Liver (tissue), 9 donors: ENCODE measurements around the gene FGF10. TPM values are rescaled to one million over a fixed set of nuclear protein-coding genes. Genes with fewer than 3 reads are reported as not detected.

Experiments
- DNase-seq: peaks from one replicate; pipeline ENCODE4 v3.0.0-alpha.2; 2017; ENCODE audit warnings: low spot score
- H3K27ac ChIP-seq, 2 donors: one replicate each; pipeline ENCODE4 v1.7.0; 2013; ENCODE audit warnings: inconsistent platforms in 2 of 2, low read length in 2 of 2, control low read depth in 1 of 2, low read depth in 1 of 2, mild to moderate bottlenecking in 1 of 2
- H3K27me3 ChIP-seq, 4 donors: one replicate each; pipeline versions ENCODE4 v1.6.1 to v1.7.0; 2013; ENCODE audit warnings: low read length in 3 of 4, inconsistent platforms in 1 of 4, mild to moderate bottlenecking in 1 of 4, moderate library complexity in 1 of 4; ENCODE audit not compliant: control insufficient read depth in 4 of 4, insufficient read depth in 4 of 4
- H3K36me3 ChIP-seq, 4 donors: one replicate each; pipeline versions ENCODE4 v1.6.1 to v1.7.0; 2013; ENCODE audit warnings: low read length in 3 of 4, mild to moderate bottlenecking in 3 of 4, low read depth in 1 of 4, moderate library complexity in 1 of 4; ENCODE audit not compliant: control insufficient read depth in 4 of 4, insufficient read depth in 3 of 4
- H3K4me1 ChIP-seq, 4 donors: one replicate each; pipeline versions ENCODE4 v1.6.1 to v1.7.0; 2013; ENCODE audit warnings: low read length in 3 of 4, mild to moderate bottlenecking in 3 of 4, moderate library complexity in 1 of 4; ENCODE audit not compliant: control insufficient read depth in 4 of 4, insufficient read depth in 4 of 4
- H3K4me3 ChIP-seq, 3 donors: one replicate each; pipeline versions ENCODE4 v1.6.1 to v1.7.0; 2013; ENCODE audit warnings: low read length in 3 of 3, control low read depth in 1 of 3, low read depth in 1 of 3, mild to moderate bottlenecking in 1 of 3
- H3K9ac ChIP-seq, 2 donors: one replicate each; pipeline ENCODE4 v1.7.0; 2013; ENCODE audit warnings: low read length in 2 of 2, mild to moderate bottlenecking in 2 of 2, moderate library complexity in 2 of 2, control low read depth in 1 of 2, low read depth in 1 of 2
- H3K9me3 ChIP-seq, 4 donors: one replicate each; pipeline versions ENCODE4 v1.6.1 to v1.7.0; 2013; ENCODE audit warnings: low read length in 3 of 4; ENCODE audit not compliant: control insufficient read depth in 4 of 4
- ATF3 ChIP-seq: IDR thresholded peaks from 2 replicates; pipeline ENCODE4 v1.6.1; 2016; ENCODE audit warnings: antibody characterized with exemption
- CTCF ChIP-seq: fragments of 150-350 bp; IDR thresholded peaks from 2 replicates; pipeline ENCODE4 v1.5.1; 2017; ENCODE audit warnings: improper control_type of control experiment, low read depth, low read length; ENCODE audit not compliant: missing input control
- EGR1 ChIP-seq, 2 donors: IDR thresholded peaks; 2 replicates each; pipeline ENCODE4 v1.6.1; 2016 to 2018; ENCODE audit warnings: antibody characterized with exemption in 2 of 2, low read depth in 2 of 2
- FOXA1 ChIP-seq: IDR thresholded peaks from 2 replicates; pipeline ENCODE4 v1.6.1; 2016; ENCODE audit warnings: antibody characterized with exemption
- FOXA2 ChIP-seq: IDR thresholded peaks from 2 replicates; pipeline ENCODE4 v1.6.1; 2016; ENCODE audit warnings: antibody characterized with exemption
- GABPA ChIP-seq, 2 donors: IDR thresholded peaks in 1 of 2; conservative IDR thresholded peaks in 1 of 2; 2 replicates each; pipeline ENCODE4 v1.6.1; 2016; ENCODE audit warnings: antibody characterized with exemption in 2 of 2, mild to moderate bottlenecking in 1 of 2, moderate library complexity in 1 of 2
- HNF4A ChIP-seq, 2 donors: conservative IDR thresholded peaks; 2 replicates each; pipeline ENCODE4 v1.6.1; 2016; ENCODE audit warnings: antibody characterized with exemption in 2 of 2, mild to moderate bottlenecking in 2 of 2
- HNF4G ChIP-seq: IDR thresholded peaks from 2 replicates; pipeline ENCODE4 v1.6.1; 2016; ENCODE audit warnings: antibody characterized with exemption
- JUND ChIP-seq, 2 donors: IDR thresholded peaks; 2 replicates each; pipeline ENCODE4 v1.6.1; 2016; ENCODE audit warnings: antibody characterized with exemption in 2 of 2
- MAX ChIP-seq: IDR thresholded peaks from 2 replicates; pipeline ENCODE4 v1.6.1; 2016; ENCODE audit warnings: antibody characterized with exemption
- RAD21 ChIP-seq, 2 donors: IDR thresholded peaks; 2 replicates each; pipeline ENCODE4 v1.6.1; 2016; ENCODE audit warnings: antibody characterized with exemption in 2 of 2, mild to moderate bottlenecking in 2 of 2
- REST ChIP-seq: IDR thresholded peaks from 2 replicates; pipeline ENCODE4 v1.6.1; 2016; ENCODE audit warnings: antibody characterized with exemption, mild to moderate bottlenecking
- RXRA ChIP-seq, 2 donors: IDR thresholded peaks; 2 replicates each; pipeline ENCODE4 v1.6.1; 2017 to 2018; ENCODE audit warnings: antibody characterized with exemption in 2 of 2, mild to moderate bottlenecking in 1 of 2
- SP1 ChIP-seq: IDR thresholded peaks from 2 replicates; pipeline ENCODE4 v1.6.1; 2018; ENCODE audit warnings: antibody characterized with exemption, mild to moderate bottlenecking
- TAF1 ChIP-seq: conservative IDR thresholded peaks from 2 replicates; pipeline ENCODE4 v1.6.1; 2016; ENCODE audit warnings: antibody characterized with exemption, mild to moderate bottlenecking
- YY1 ChIP-seq: IDR thresholded peaks from 2 replicates; pipeline ENCODE4 v1.6.1; 2016; ENCODE audit warnings: antibody characterized with exemption, mild to moderate bottlenecking
- ZBTB33 ChIP-seq: IDR thresholded peaks from 2 replicates; pipeline ENCODE4 v1.6.1; 2016; ENCODE audit warnings: antibody characterized with exemption
- WGBS: extraction: QIAGEN DNeasy Blood & Tissue Kit; methylation state at CpG from one replicate; pipeline ENCODE4 v1.1.7; 2013; 5-methylcytosine and 5-hydroxymethylcytosine counted together
- polyA plus RNA-seq, 2 donors: library from polyadenylated mRNA; stranded (reverse) in 1 of 2; unstranded in 1 of 2; fragments of 200-250 nt in 1 of 2; fragments of >200 nt in 1 of 2; fragmentation: Nextera tagmentation in 1 of 2; extraction: Ambion mirVana in 1 of 2; gene quantifications; one replicate each; pipeline versions ENCODE4 v1.2.1 to v1.2.3, GENCODE V29; 2013 to 2015
- total RNA-seq, 2 donors: library from RNA; depleted of rRNA; stranded (reverse); fragments of >200 nt; gene quantifications; one replicate each; pipeline ENCODE4 v1.2.3, GENCODE V29; 2014
- donor health status: healthy.
- donor health status: healthy.
- donor health status: healthy.
- donor health status: healthy.
- donor health status: healthy.

The FGF10 gene
- total and polyA plus RNA-seq, 4 donors, result 0.12 to 0.61 (median 0.25) TPM; not detected in 1

- Histone ChIP-seq H3K4me3 (no peak overlapping the region), H3K4me1 (no peaks in the 10 kb centered on the region), H3K36me3 (no peaks in the 10 kb centered on the region), H3K9ac (no peak overlapping the region), H3K27ac (no peak overlapping the region), H3K9me3 (no peaks in the 10 kb centered on the region), H3K27me3 (no peaks in the 10 kb centered on the region)
- no peak for TF ChIP-seq HNF4A (conservative IDR thresholded peaks at IDR 0.05)
- WGBS, result 73% methylated on average over 3 of the region's 3 CpGs
- no peak for DNase-seq
Measured at GRCh38 chr5:44412286-44412685, 23.1 kb upstream of the FGF10 start.

- no peak overlapping the region for H3K27ac ChIP-seq
- H3K9me3 ChIP-seq, result no peaks in the 10 kb centered on the region
- no peak for DNase-seq
- 79% methylated on average over 2 of the region's 2 CpGs for WGBS
- H3K27me3 ChIP-seq, result no peaks in the 10 kb centered on the region
- H3K9ac ChIP-seq, result no peak overlapping the region
- H3K36me3 ChIP-seq, result no peaks in the 10 kb centered on the region
- no peak for TF ChIP-seq FOXA2
- TF ChIP-seq EGR1 (IDR thresholded peaks at IDR 0.05; ENCODE audit: low read depth in 2 of 2), result no peak
- no peak for TF ChIP-seq TAF1
- TF ChIP-seq YY1, result no peak
- TF ChIP-seq RAD21 (IDR thresholded peaks at IDR 0.05), result no peak
- no peak for TF ChIP-seq JUND (IDR thresholded peaks at IDR 0.05)
- no peak for TF ChIP-seq FOXA1
- no peak for TF ChIP-seq HNF4A (conservative IDR thresholded peaks at IDR 0.05)
- no peak for TF ChIP-seq ZBTB33
- no peak for TF ChIP-seq ATF3
- TF ChIP-seq RXRA (IDR thresholded peaks at IDR 0.05), result no peak
- TF ChIP-seq REST, result no peak
- no peak for TF ChIP-seq SP1
- TF ChIP-seq HNF4G, result no peak
- TF ChIP-seq GABPA (IDR thresholded peaks at IDR 0.05 in 1 of 2, conservative IDR thresholded peaks at IDR 0.05 in 1 of 2), result no peak
- TF ChIP-seq MAX, result no peak
- no peak for TF ChIP-seq CTCF
- no peak overlapping the region for H3K4me3 ChIP-seq
- no peaks in the 10 kb centered on the region for H3K4me1 ChIP-seq
Measured at GRCh38 chr5:44402084-44402483, 12.9 kb upstream of the FGF10 start.
